SK-N-SH (cell line): ENCODE results near the gene FBXW8. TPM values are rescaled to one million over a fixed set of nuclear protein-coding genes. Genes with fewer than 3 reads are reported as not detected.

Experiments used
- CTCF ChIA-PET: fragments of 300-600, 350-600 bp; formaldehyde crosslinking; extraction: SDS; loops from one replicate; lab custom pipeline; 2021; lab: Yijun Ruan, JAX
- POLR2A ChIA-PET: fragments of 350-600 bp; sonication (Branson Sonifier 250); formaldehyde crosslinking; extraction: SDS; loops from one replicate; lab custom pipeline; 2020; ENCODE audit warnings: antibody characterized with exemption, inconsistent platforms; lab: Yijun Ruan, JAX
- DNase-seq: peaks from one replicate; pipeline ENCODE4 v3.0.0; 2012
- H2AFZ ChIP-seq: fragments of 200-600 bp; sonication (generic); 2 replicates; pipeline ENCODE4 v1.8.1; 2016; ENCODE audit warnings: antibody characterized with exemption, mild to moderate bottlenecking, low read depth
- H3F3A ChIP-seq: fragments of 200-600 bp; sonication (generic); replicated peaks from 2 replicates; pipeline ENCODE3; 2016; ENCODE audit warnings: antibody characterized with exemption, mild to moderate bottlenecking; ENCODE audit not compliant: insufficient read depth
- H3K27ac ChIP-seq, 2 experiments: fragments of 200-500 bp in 1 of 2; fragments of 200-600 bp in 1 of 2; sonication (Bioruptor generic) in 1 of 2; sonication (generic), shearing (Covaris generic) in 1 of 2; 2 replicates each; pipeline versions ENCODE4 v1.5.1 to v1.6.1; 2014 to 2016; ENCODE audit warnings: low read depth in 2 of 2, inconsistent platforms in 1 of 2, low read length in 1 of 2, mild to moderate bottlenecking in 1 of 2, mixed read lengths in 1 of 2
- H3K27me3 ChIP-seq: fragments of 200-600 bp; sonication (generic), shearing (Covaris generic); 2 replicates; pipeline ENCODE4 v1.6.1; 2016; ENCODE audit warnings: mixed run types; ENCODE audit not compliant: insufficient read depth
- H3K36me3 ChIP-seq, 2 experiments: fragments of 200-500 bp in 1 of 2; fragments of 200-600 bp in 1 of 2; sonication (Bioruptor generic) in 1 of 2; sonication (generic) in 1 of 2; replicated peaks in 1 of 2; 2 replicates each; pipeline versions ENCODE3 to v1.5.1; 2014 to 2016; ENCODE audit warnings: low read length in 1 of 2, mild to moderate bottlenecking in 1 of 2; ENCODE audit not compliant: insufficient read depth in 2 of 2, control insufficient read depth in 1 of 2
- H3K4me1 ChIP-seq, 2 experiments: fragments of 200-500 bp in 1 of 2; fragments of 200-600 bp in 1 of 2; sonication (Bioruptor generic) in 1 of 2; sonication (generic), shearing (Covaris generic) in 1 of 2; 2 replicates each; pipeline versions ENCODE4 v1.5.1 to v1.6.1; 2014 to 2016; ENCODE audit warnings: low read depth in 1 of 2, low read length in 1 of 2, mixed run types in 1 of 2; ENCODE audit not compliant: insufficient read depth in 2 of 2, control insufficient read depth in 1 of 2
- H3K4me2 ChIP-seq: fragments of 200-600 bp; sonication (generic), shearing (Covaris generic); 2 replicates; pipeline ENCODE4 v1.6.1; 2017; ENCODE audit warnings: mixed run types
- H3K4me3 ChIP-seq, 2 experiments: fragments of 200-500 bp in 1 of 2; fragments of 200-600 bp in 1 of 2; sonication (Bioruptor generic) in 1 of 2; sonication (generic), shearing (Covaris generic) in 1 of 2; 2 replicates each; pipeline versions ENCODE4 v1.5.1 to v1.8.1; 2014 to 2016; ENCODE audit warnings: low read depth in 2 of 2, inconsistent platforms in 1 of 2, low read length in 1 of 2, mild to moderate bottlenecking in 1 of 2, mixed read lengths in 1 of 2, moderate library complexity in 1 of 2
- H3K79me2 ChIP-seq: fragments of 200-600 bp; sonication (generic); 2 replicates; pipeline ENCODE4 v1.8.1; 2017; ENCODE audit warnings: mild to moderate bottlenecking; ENCODE audit not compliant: insufficient read depth
- H3K9ac ChIP-seq: fragments of 200-600 bp; sonication (generic); 2 replicates; pipeline ENCODE4 v1.6.1; 2017; ENCODE audit warnings: mixed run types
- H3K9me2 ChIP-seq: fragments of 200-600 bp; sonication (generic); 2 replicates; pipeline ENCODE4 v1.6.1; 2017; ENCODE audit warnings: mixed run types
- H3K9me3 ChIP-seq: fragments of 200-600 bp; sonication (generic); 2 replicates; pipeline ENCODE4 v1.6.1; 2017; ENCODE audit warnings: mixed run types, mild to moderate bottlenecking, moderate library complexity
- H4K20me1 ChIP-seq: fragments of 200-600 bp; sonication (generic); 2 replicates; pipeline ENCODE4 v1.6.1; 2017; ENCODE audit warnings: mild to moderate bottlenecking, mixed run types; ENCODE audit not compliant: insufficient read depth
- CHD2 ChIP-seq: fragments of 150-350 bp; IDR thresholded peaks from 2 replicates; pipeline ENCODE4 v1.6.1; 2018; ENCODE audit warnings: low read length; ENCODE audit not compliant: partially characterized antibody
- ELF1 ChIP-seq: IDR thresholded peaks from 2 replicates; pipeline ENCODE4 v1.4.0; 2012
- EP300 ChIP-seq, 2 experiments: IDR thresholded peaks; 2 replicates each; pipeline versions ENCODE4 v1.4.0 to v1.6.1; 2012; ENCODE audit warnings: borderline replicate concordance in 1 of 2, low read depth in 1 of 2, low read length in 1 of 2
- EZH2phosphoT487 ChIP-seq: fragments of 200-600 bp; sonication (generic); IDR thresholded peaks from 2 replicates; pipeline ENCODE4 v1.6.1; 2017; ENCODE audit warnings: low read depth, mixed run types, mild to moderate bottlenecking, antibody characterized with exemption, moderate library complexity, borderline replicate concordance
- FOSL2 ChIP-seq: IDR thresholded peaks from 2 replicates; pipeline ENCODE4 v1.4.0; 2012; ENCODE audit warnings: low read depth, mild to moderate bottlenecking, moderate library complexity, borderline replicate concordance
- FOXJ3 ChIP-seq: sonication (generic); formaldehyde crosslinking; IDR thresholded peaks from 2 replicates; pipeline ENCODE4 v1.5.1; 2020; ENCODE audit warnings: mild to moderate bottlenecking, missing genetic modification reagents
- GABPA ChIP-seq: IDR thresholded peaks from 2 replicates; pipeline ENCODE4 v1.4.0; 2012; ENCODE audit warnings: low read depth, mild to moderate bottlenecking
- MXI1 ChIP-seq: IDR thresholded peaks from 2 replicates; pipeline ENCODE4 v1.6.1; 2012; ENCODE audit warnings: mild to moderate bottlenecking, low read depth, low read length, improper control_type of control experiment
- NFIC ChIP-seq: IDR thresholded peaks from 2 replicates; pipeline ENCODE4 v1.4.0; 2012; ENCODE audit warnings: borderline replicate concordance
- NRF1 ChIP-seq: IDR thresholded peaks from 2 replicates; pipeline ENCODE4 v1.6.1; 2012; ENCODE audit warnings: low read depth, mild to moderate bottlenecking, low read length
- RFX5 ChIP-seq: IDR thresholded peaks from 2 replicates; pipeline ENCODE4 v1.6.1; 2012; ENCODE audit warnings: mild to moderate bottlenecking, improper control_type of control experiment, low read length
- RXRA ChIP-seq: IDR thresholded peaks from 2 replicates; pipeline ENCODE4 v1.4.0; 2012; ENCODE audit warnings: low read depth, mild to moderate bottlenecking, borderline replicate concordance
- SIN3A ChIP-seq: IDR thresholded peaks from 2 replicates; pipeline ENCODE4 v1.6.1; 2012; ENCODE audit warnings: low read depth, mild to moderate bottlenecking, low read length, moderate library complexity, borderline replicate concordance
- SMC3 ChIP-seq: IDR thresholded peaks from 2 replicates; pipeline ENCODE4 v1.6.1; 2012; ENCODE audit warnings: low read depth, low read length, improper control_type of control experiment
- WGBS: methylation state at CpG from one replicate; pipeline ENCODE4 v1.1.6; 2017; ENCODE audit warnings: low lambda C conversion rate; 5-methylcytosine and 5-hydroxymethylcytosine counted together
- polyA plus RNA-seq, 3 experiments: library from polyadenylated mRNA; depleted of rRNA; stranded (reverse); fragments of >200 nt; gene quantifications; 2 replicates each; pipeline ENCODE4 v1.2.3, GENCODE V29; 2012
- TF ChIP-seq, protein P1 (sequence below): fragments of 150-350 bp; IDR thresholded peaks from 2 replicates; pipeline ENCODE4 v1.6.1; 2016; ENCODE audit warnings: mild to moderate bottlenecking, low read depth, low read length
- TF ChIP-seq, protein P2 (sequence below): IDR thresholded peaks from 2 replicates; pipeline ENCODE4 v1.6.1; 2012; ENCODE audit warnings: mild to moderate bottlenecking, low read depth, low read length, moderate library complexity

Gene FBXW8
- polyA plus RNA-seq, 1 of the 3 experiments (the other 2 are of a cell fraction), result 15.6 TPM

DNA sequence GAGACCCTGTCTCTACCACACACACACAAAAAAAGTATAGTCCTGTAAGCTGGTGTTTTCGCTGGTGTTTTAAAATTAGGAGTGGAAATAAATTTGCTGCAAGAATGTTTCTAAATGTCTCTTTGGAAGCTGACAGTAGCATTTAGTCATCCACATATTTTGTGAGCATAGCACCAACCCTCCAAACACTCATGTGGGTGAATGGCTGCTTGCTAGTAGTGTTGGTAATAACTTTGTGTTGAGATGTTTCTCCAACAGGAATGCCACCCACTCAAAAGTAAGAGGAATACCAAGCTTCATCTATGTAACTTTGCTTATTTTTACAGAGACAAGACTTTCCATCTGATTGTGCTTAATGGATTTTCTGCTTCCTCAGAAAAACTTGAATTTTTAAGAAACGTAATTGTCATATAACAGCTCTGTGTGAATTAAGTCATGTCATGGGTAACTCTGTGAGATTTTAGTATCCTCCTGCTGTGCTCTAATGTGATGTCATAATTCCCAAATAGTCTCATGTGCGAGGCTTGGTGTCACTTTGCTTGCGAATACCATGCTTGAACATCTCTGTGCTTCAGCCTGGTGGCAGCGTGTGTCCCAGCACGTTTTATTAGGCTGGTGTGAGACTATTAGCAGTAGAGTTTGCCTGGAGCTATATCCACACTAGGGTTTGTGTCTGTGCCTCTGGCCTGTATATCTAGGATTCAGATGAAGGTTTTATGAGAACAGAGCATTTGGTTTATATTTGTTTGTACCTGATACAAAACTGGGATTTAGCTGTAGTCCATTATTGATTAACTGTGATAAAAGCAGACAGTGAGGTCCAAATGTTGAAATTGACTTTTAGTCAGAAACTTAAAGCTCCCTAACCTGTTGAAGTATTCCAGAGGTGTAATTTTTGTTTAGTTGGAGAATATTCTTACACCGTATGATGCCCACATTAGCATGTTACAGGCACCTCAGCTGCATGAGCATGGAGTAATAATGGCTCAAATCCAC, 80.5 kb downstream of the FBXW8 start (continued):
- no peak for TF ChIP-seq RXRA
- TF ChIP-seq RFX5, result no peak

DNA sequence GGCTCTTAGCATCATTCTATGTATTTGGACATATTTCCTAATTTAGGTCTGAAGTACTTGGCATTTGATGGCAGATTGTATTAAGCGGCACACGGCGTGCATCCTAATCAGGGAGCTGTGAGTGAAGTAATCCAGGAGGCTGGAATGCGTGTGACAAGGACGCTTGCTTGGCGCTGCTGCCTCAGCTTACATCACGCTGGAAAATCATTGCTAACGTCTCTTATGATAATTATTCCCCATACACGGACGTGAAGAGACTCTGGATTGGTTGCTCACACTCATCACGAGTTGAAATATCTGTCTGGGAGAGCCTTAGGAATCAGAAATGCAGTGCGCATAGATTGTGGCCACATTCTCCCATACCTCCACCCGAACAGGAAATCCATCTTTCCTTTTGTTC, 85.3 kb downstream of the FBXW8 start:
- WGBS, result 87% methylated on average over 13 of the region's 13 CpGs
- no peak overlapping the region for H3K4me2 ChIP-seq
- no peak overlapping the region for H3K27ac ChIP-seq
- H3K9ac ChIP-seq, result no peak overlapping the region
- H4K20me1 ChIP-seq, result no peaks in the 10 kb centered on the region; the same call in 1 of the 2 replicates
- peaks cover 24 to 45% of the 10 kb centered on the region in 2 experiments for H3K36me3 ChIP-seq
- H3K4me1 ChIP-seq, result peaks cover 0 to 16% of the 10 kb centered on the region in 2 experiments; a peak in 3 of 4 replicates
- H2AFZ ChIP-seq, result no peak overlapping the region
- TF ChIP-seq, protein P1, sequence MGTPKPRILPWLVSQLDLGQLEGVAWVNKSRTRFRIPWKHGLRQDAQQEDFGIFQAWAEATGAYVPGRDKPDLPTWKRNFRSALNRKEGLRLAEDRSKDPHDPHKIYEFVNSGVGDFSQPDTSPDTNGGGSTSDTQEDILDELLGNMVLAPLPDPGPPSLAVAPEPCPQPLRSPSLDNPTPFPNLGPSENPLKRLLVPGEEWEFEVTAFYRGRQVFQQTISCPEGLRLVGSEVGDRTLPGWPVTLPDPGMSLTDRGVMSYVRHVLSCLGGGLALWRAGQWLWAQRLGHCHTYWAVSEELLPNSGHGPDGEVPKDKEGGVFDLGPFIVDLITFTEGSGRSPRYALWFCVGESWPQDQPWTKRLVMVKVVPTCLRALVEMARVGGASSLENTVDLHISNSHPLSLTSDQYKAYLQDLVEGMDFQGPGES, result no peak
- TF ChIP-seq SMC3 (no peak), CHD2 (no peak), NRF1 (no peak), MXI1 (no peak), GABPA (no peak), FOXJ3 (CRISPR knock-in tag) (no peak), EP300 (IDR thresholded peaks at IDR 0.05; ENCODE audit: borderline replicate concordance in 1 of 2, low read depth in 1 of 2, low read length in 1 of 2) (no peak), NFIC (no peak), FOSL2 (no peak), EZH2phosphoT487 (no peak), RXRA (no peak), SIN3A (no peak), ELF1 (no peak), RFX5 (no peak)
- TF ChIP-seq, protein P2, sequence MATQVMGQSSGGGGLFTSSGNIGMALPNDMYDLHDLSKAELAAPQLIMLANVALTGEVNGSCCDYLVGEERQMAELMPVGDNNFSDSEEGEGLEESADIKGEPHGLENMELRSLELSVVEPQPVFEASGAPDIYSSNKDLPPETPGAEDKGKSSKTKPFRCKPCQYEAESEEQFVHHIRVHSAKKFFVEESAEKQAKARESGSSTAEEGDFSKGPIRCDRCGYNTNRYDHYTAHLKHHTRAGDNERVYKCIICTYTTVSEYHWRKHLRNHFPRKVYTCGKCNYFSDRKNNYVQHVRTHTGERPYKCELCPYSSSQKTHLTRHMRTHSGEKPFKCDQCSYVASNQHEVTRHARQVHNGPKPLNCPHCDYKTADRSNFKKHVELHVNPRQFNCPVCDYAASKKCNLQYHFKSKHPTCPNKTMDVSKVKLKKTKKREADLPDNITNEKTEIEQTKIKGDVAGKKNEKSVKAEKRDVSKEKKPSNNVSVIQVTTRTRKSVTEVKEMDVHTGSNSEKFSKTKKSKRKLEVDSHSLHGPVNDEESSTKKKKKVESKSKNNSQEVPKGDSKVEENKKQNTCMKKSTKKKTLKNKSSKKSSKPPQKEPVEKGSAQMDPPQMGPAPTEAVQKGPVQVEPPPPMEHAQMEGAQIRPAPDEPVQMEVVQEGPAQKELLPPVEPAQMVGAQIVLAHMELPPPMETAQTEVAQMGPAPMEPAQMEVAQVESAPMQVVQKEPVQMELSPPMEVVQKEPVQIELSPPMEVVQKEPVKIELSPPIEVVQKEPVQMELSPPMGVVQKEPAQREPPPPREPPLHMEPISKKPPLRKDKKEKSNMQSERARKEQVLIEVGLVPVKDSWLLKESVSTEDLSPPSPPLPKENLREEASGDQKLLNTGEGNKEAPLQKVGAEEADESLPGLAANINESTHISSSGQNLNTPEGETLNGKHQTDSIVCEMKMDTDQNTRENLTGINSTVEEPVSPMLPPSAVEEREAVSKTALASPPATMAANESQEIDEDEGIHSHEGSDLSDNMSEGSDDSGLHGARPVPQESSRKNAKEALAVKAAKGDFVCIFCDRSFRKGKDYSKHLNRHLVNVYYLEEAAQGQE, result no peak
- 0 out of 2 replicates have a peak, but pooled peaks cover 3% of the 10 kb centered on the region for H3K9me3 ChIP-seq
- no peaks in the 10 kb centered on the region for H3F3A ChIP-seq
- H3K79me2 ChIP-seq, result peaks cover 26% of the 10 kb centered on the region; the same call in 1 of the 2 replicates
- POLR2A ChIA-PET, result no interaction called here
- no peak for DNase-seq
- CTCF ChIA-PET, result no interaction called here
- H3K4me3 ChIP-seq, result no peak overlapping the region
- H3K27me3 ChIP-seq, result no peaks in the 10 kb centered on the region
- H3K9me2 ChIP-seq, result no peaks in the 10 kb centered on the region
